SK-N-SH (cell line): ENCODE results near the gene FASTKD3. TPM values are rescaled to one million over a fixed set of nuclear protein-coding genes. Genes with fewer than 3 reads are reported as not detected.

ENCODE experiments used
- CTCF ChIA-PET: fragments of 300-600, 350-600 bp; formaldehyde crosslinking; extraction: SDS; loops from one replicate; lab custom pipeline; 2021; lab: Yijun Ruan, JAX
- POLR2A ChIA-PET: fragments of 350-600 bp; sonication (Branson Sonifier 250); formaldehyde crosslinking; extraction: SDS; loops from one replicate; lab custom pipeline; 2020; ENCODE audit warnings: antibody characterized with exemption, inconsistent platforms; lab: Yijun Ruan, JAX
- DNase-seq: peaks from one replicate; pipeline ENCODE4 v3.0.0; 2012
- H2AFZ ChIP-seq: fragments of 200-600 bp; sonication (generic); 2 replicates; pipeline ENCODE4 v1.8.1; 2016; ENCODE audit warnings: antibody characterized with exemption, mild to moderate bottlenecking, low read depth
- H3F3A ChIP-seq: fragments of 200-600 bp; sonication (generic); replicated peaks from 2 replicates; pipeline ENCODE3; 2016; ENCODE audit warnings: antibody characterized with exemption, mild to moderate bottlenecking; ENCODE audit not compliant: insufficient read depth
- H3K27ac ChIP-seq, 2 experiments: fragments of 200-500 bp in 1 of 2; fragments of 200-600 bp in 1 of 2; sonication (Bioruptor generic) in 1 of 2; sonication (generic), shearing (Covaris generic) in 1 of 2; 2 replicates each; pipeline versions ENCODE4 v1.5.1 to v1.6.1; 2014 to 2016; ENCODE audit warnings: low read depth in 2 of 2, inconsistent platforms in 1 of 2, low read length in 1 of 2, mild to moderate bottlenecking in 1 of 2, mixed read lengths in 1 of 2
- H3K27me3 ChIP-seq: fragments of 200-600 bp; sonication (generic), shearing (Covaris generic); 2 replicates; pipeline ENCODE4 v1.6.1; 2016; ENCODE audit warnings: mixed run types; ENCODE audit not compliant: insufficient read depth
- H3K36me3 ChIP-seq, 2 experiments: fragments of 200-500 bp in 1 of 2; fragments of 200-600 bp in 1 of 2; sonication (Bioruptor generic) in 1 of 2; sonication (generic) in 1 of 2; replicated peaks in 1 of 2; 2 replicates each; pipeline versions ENCODE3 to v1.5.1; 2014 to 2016; ENCODE audit warnings: low read length in 1 of 2, mild to moderate bottlenecking in 1 of 2; ENCODE audit not compliant: insufficient read depth in 2 of 2, control insufficient read depth in 1 of 2
- H3K4me1 ChIP-seq, 2 experiments: fragments of 200-500 bp in 1 of 2; fragments of 200-600 bp in 1 of 2; sonication (Bioruptor generic) in 1 of 2; sonication (generic), shearing (Covaris generic) in 1 of 2; 2 replicates each; pipeline versions ENCODE4 v1.5.1 to v1.6.1; 2014 to 2016; ENCODE audit warnings: low read depth in 1 of 2, low read length in 1 of 2, mixed run types in 1 of 2; ENCODE audit not compliant: insufficient read depth in 2 of 2, control insufficient read depth in 1 of 2
- H3K4me2 ChIP-seq: fragments of 200-600 bp; sonication (generic), shearing (Covaris generic); 2 replicates; pipeline ENCODE4 v1.6.1; 2017; ENCODE audit warnings: mixed run types
- H3K4me3 ChIP-seq, 2 experiments: fragments of 200-500 bp in 1 of 2; fragments of 200-600 bp in 1 of 2; sonication (Bioruptor generic) in 1 of 2; sonication (generic), shearing (Covaris generic) in 1 of 2; 2 replicates each; pipeline versions ENCODE4 v1.5.1 to v1.8.1; 2014 to 2016; ENCODE audit warnings: low read depth in 2 of 2, inconsistent platforms in 1 of 2, low read length in 1 of 2, mild to moderate bottlenecking in 1 of 2, mixed read lengths in 1 of 2, moderate library complexity in 1 of 2
- H3K79me2 ChIP-seq: fragments of 200-600 bp; sonication (generic); 2 replicates; pipeline ENCODE4 v1.8.1; 2017; ENCODE audit warnings: mild to moderate bottlenecking; ENCODE audit not compliant: insufficient read depth
- H3K9ac ChIP-seq: fragments of 200-600 bp; sonication (generic); 2 replicates; pipeline ENCODE4 v1.6.1; 2017; ENCODE audit warnings: mixed run types
- H3K9me2 ChIP-seq: fragments of 200-600 bp; sonication (generic); 2 replicates; pipeline ENCODE4 v1.6.1; 2017; ENCODE audit warnings: mixed run types
- H3K9me3 ChIP-seq: fragments of 200-600 bp; sonication (generic); 2 replicates; pipeline ENCODE4 v1.6.1; 2017; ENCODE audit warnings: mixed run types, mild to moderate bottlenecking, moderate library complexity
- H4K20me1 ChIP-seq: fragments of 200-600 bp; sonication (generic); 2 replicates; pipeline ENCODE4 v1.6.1; 2017; ENCODE audit warnings: mild to moderate bottlenecking, mixed run types; ENCODE audit not compliant: insufficient read depth
- CHD2 ChIP-seq: fragments of 150-350 bp; IDR thresholded peaks from 2 replicates; pipeline ENCODE4 v1.6.1; 2018; ENCODE audit warnings: low read length; ENCODE audit not compliant: partially characterized antibody
- ELF1 ChIP-seq: IDR thresholded peaks from 2 replicates; pipeline ENCODE4 v1.4.0; 2012
- EP300 ChIP-seq, 2 experiments: IDR thresholded peaks; 2 replicates each; pipeline versions ENCODE4 v1.4.0 to v1.6.1; 2012; ENCODE audit warnings: borderline replicate concordance in 1 of 2, low read depth in 1 of 2, low read length in 1 of 2
- FOXM1 ChIP-seq: IDR thresholded peaks from 2 replicates; pipeline ENCODE4 v1.4.0; 2012; ENCODE audit warnings: low read depth, mild to moderate bottlenecking
- IRF3 ChIP-seq: fragments of 150-350 bp; IDR thresholded peaks from 2 replicates; pipeline ENCODE4 v1.6.1; 2016; ENCODE audit warnings: mild to moderate bottlenecking, low read depth, low read length
- JUND ChIP-seq: IDR thresholded peaks from 2 replicates; pipeline ENCODE4 v1.4.0; 2012
- MAX ChIP-seq: IDR thresholded peaks from 2 replicates; pipeline ENCODE4 v1.4.0; 2012; ENCODE audit warnings: low read depth
- PBX3 ChIP-seq: IDR thresholded peaks from 2 replicates; pipeline ENCODE4; 2012
- RAD21 ChIP-seq: IDR thresholded peaks from 2 replicates; pipeline ENCODE4 v1.6.1; 2012; ENCODE audit warnings: mild to moderate bottlenecking, low read length
- RCOR1 ChIP-seq: fragments of 150-350 bp; IDR thresholded peaks from 2 replicates; pipeline ENCODE4 v1.6.1; 2017; ENCODE audit warnings: antibody characterized with exemption, low read length
- RFX5 ChIP-seq: IDR thresholded peaks from 2 replicates; pipeline ENCODE4 v1.6.1; 2012; ENCODE audit warnings: mild to moderate bottlenecking, improper control_type of control experiment, low read length
- SIN3A ChIP-seq: IDR thresholded peaks from 2 replicates; pipeline ENCODE4 v1.6.1; 2012; ENCODE audit warnings: low read depth, mild to moderate bottlenecking, low read length, moderate library complexity, borderline replicate concordance
- SMC3 ChIP-seq: IDR thresholded peaks from 2 replicates; pipeline ENCODE4 v1.6.1; 2012; ENCODE audit warnings: low read depth, low read length, improper control_type of control experiment
- TEAD4 ChIP-seq: IDR thresholded peaks from 2 replicates; pipeline ENCODE4 v1.4.0; 2012; ENCODE audit warnings: mild to moderate bottlenecking, borderline replicate concordance; ENCODE audit not compliant: insufficient read depth
- USF1 ChIP-seq: IDR thresholded peaks from 2 replicates; pipeline ENCODE4 v1.4.0; 2012; ENCODE audit warnings: low read depth, borderline replicate concordance
- USF2 ChIP-seq: fragments of 150-350 bp; IDR thresholded peaks from 2 replicates; pipeline ENCODE4 v1.6.1; 2017; ENCODE audit warnings: antibody characterized with exemption, low read length, low read depth, borderline replicate concordance
- ZBTB33 ChIP-seq: IDR thresholded peaks from 2 replicates; pipeline ENCODE4 v1.4.0; 2012; ENCODE audit warnings: low read depth, borderline replicate concordance
- WGBS: methylation state at CpG from one replicate; pipeline ENCODE4 v1.1.6; 2017; ENCODE audit warnings: low lambda C conversion rate; 5-methylcytosine and 5-hydroxymethylcytosine counted together
- polyA plus RNA-seq, 3 experiments: library from polyadenylated mRNA; depleted of rRNA; stranded (reverse); fragments of >200 nt; gene quantifications; 2 replicates each; pipeline ENCODE4 v1.2.3, GENCODE V29; 2012

FASTKD3 gene
- polyA plus RNA-seq, 1 of the 3 experiments (the other 2 are of a cell fraction): 5.4 TPM

- Histone ChIP-seq H3K9me2 (no peaks in the 10 kb centered on the region), H3K27ac (no peak overlapping the region), H2AFZ (no peak overlapping the region), H3F3A (no peaks in the 10 kb centered on the region), H3K9me3 (no peaks in the 10 kb centered on the region), H3K79me2 (peaks cover 64% of the 10 kb centered on the region), H3K27me3 (no peaks in the 10 kb centered on the region), H3K36me3 (peaks cover 37 to 78% of the 10 kb centered on the region in 2 experiments), H4K20me1 (peaks cover 20% of the 10 kb centered on the region), H3K4me3 (no peak overlapping the region), H3K4me1 (peaks cover 3 to 5% of the 10 kb centered on the region in 2 experiments; a peak in 3 of 4 replicates), H3K9ac (no peak overlapping the region), H3K4me2 (no peak overlapping the region)
- WGBS: 95% methylated on average over 4 of the region's 4 CpGs
- CTCF ChIA-PET: interaction anchor here (0.7 to 3.8 kb wide), 4 partner anchors 12 to 21 kb away, joined by 3 to 17 read pairs (median 4); no protein-coding TSS in a partner anchor
- no peak for TF ChIP-seq SIN3A
- no peak for TF ChIP-seq ZBTB33
- TF ChIP-seq RAD21: no peak
- no peak for TF ChIP-seq RCOR1
- TF ChIP-seq FOXM1: no peak
- no peak for TF ChIP-seq JUND
- TF ChIP-seq CHD2: no peak
- DNase-seq: no peak
- POLR2A ChIA-PET: no interaction called here
These were observed 6.3 kb upstream of the FASTKD3 start for GRCh38 chr5:7875151-7875550.

GRCh38 chr5:7874639-7875038 lies 5.8 kb upstream of the FASTKD3 start:
- ChIA-PET CTCF (interaction anchor here (0.7 to 3.8 kb wide), 5 partner anchors 12 to 22 kb away, joined by 3 to 17 read pairs (median 4); no protein-coding TSS in a partner anchor), POLR2A (no interaction called here)
- Histone ChIP-seq H3K4me3 (no peak overlapping the region), H2AFZ (no peak overlapping the region), H3K27me3 (no peaks in the 10 kb centered on the region), H3K36me3 (peaks cover 37 to 73% of the 10 kb centered on the region in 2 experiments), H3K79me2 (peaks cover 64% of the 10 kb centered on the region), H3K9me3 (no peaks in the 10 kb centered on the region), H3K4me2 (no peak overlapping the region), H3K27ac (no peak overlapping the region), H3F3A (no peaks in the 10 kb centered on the region), H3K9me2 (no peaks in the 10 kb centered on the region), H4K20me1 (peaks cover 20% of the 10 kb centered on the region), H3K4me1 (peaks cover 5 to 6% of the 10 kb centered on the region in 2 experiments; a peak in 3 of 4 replicates), H3K9ac (no peak overlapping the region)
- 86% methylated on average over 2 of the region's 2 CpGs for WGBS
- no peak for DNase-seq
- no peak for TF ChIP-seq SIN3A
- no peak for TF ChIP-seq TEAD4
- no peak for TF ChIP-seq PBX3
- TF ChIP-seq IRF3: no peak
- no peak for TF ChIP-seq ELF1
- no peak for TF ChIP-seq USF1
- TF ChIP-seq EP300 (IDR thresholded peaks at IDR 0.05; ENCODE audit: borderline replicate concordance in 1 of 2, low read depth in 1 of 2, low read length in 1 of 2): no peak
- no peak for TF ChIP-seq RFX5
- TF ChIP-seq JUND: no peak
- TF ChIP-seq MAX: no peak
- TF ChIP-seq SMC3: no peak
- no peak for TF ChIP-seq USF2
